HepG2 (cell line): ENCODE measurements around the gene AKAP7. TPM values are rescaled to one million over a fixed set of nuclear protein-coding genes. Genes with fewer than 3 reads are reported as not detected.

ENCODE experiments used
- KLF12 ChIP-seq: sonication (generic); formaldehyde crosslinking; IDR thresholded peaks from 2 replicates; pipeline ENCODE4 v1.4.0; 2020; ENCODE audit warnings: missing genetic modification reagents, borderline replicate concordance
- NFE2L1 ChIP-seq: sonication (generic); formaldehyde crosslinking; IDR thresholded peaks from 2 replicates; pipeline ENCODE4 v1.4.0; 2020; ENCODE audit warnings: missing genetic modification reagents, mild to moderate bottlenecking, borderline replicate concordance
- RAD21 ChIP-seq: fragments of 450-650 bp; formaldehyde crosslinking; IDR thresholded peaks from 2 replicates; pipeline ENCODE4 v1.5.0; 2020; ENCODE audit warnings: mild to moderate bottlenecking
- ZNF501 ChIP-seq: sonication (generic); formaldehyde crosslinking; IDR thresholded peaks from 2 replicates; pipeline ENCODE4 v1.5.1; 2020; ENCODE audit warnings: mild to moderate bottlenecking, moderate library complexity, missing genetic modification reagents
- ZNF570 ChIP-seq: sonication (generic); formaldehyde crosslinking; IDR thresholded peaks from 2 replicates; pipeline ENCODE4 v1.4.0; 2020; ENCODE audit warnings: mild to moderate bottlenecking, missing genetic modification reagents, borderline replicate concordance
- ZNF577 ChIP-seq: sonication (generic); formaldehyde crosslinking; IDR thresholded peaks from 2 replicates; pipeline ENCODE4 v1.4.0; 2020; ENCODE audit warnings: mild to moderate bottlenecking, low read depth, missing genetic modification reagents, borderline replicate concordance
- ZNF615 ChIP-seq: sonication (generic); formaldehyde crosslinking; IDR thresholded peaks from 2 replicates; pipeline ENCODE4 v1.5.0; 2020; ENCODE audit warnings: mild to moderate bottlenecking, missing genetic modification reagents, borderline replicate concordance
- ZSCAN29 ChIP-seq: sonication (generic); formaldehyde crosslinking; conservative IDR thresholded peaks from 2 replicates; pipeline ENCODE4 v1.4.0; 2020; ENCODE audit warnings: mild to moderate bottlenecking, missing genetic modification reagents
- polyA plus RNA-seq, 8 experiments: library from polyadenylated mRNA; depleted of rRNA in 3 of 8; stranded (reverse) in 7 of 8; unstranded in 1 of 8; fragments of >200 nt; fragmentation: Illumina TruSeq in 4 of 8; extraction: Trizol in 4 of 8; gene quantifications; 2 replicates each; pipeline versions ENCODE4 v1.2.1 to v1.2.3, GENCODE V29; 2011 to 2016; ENCODE audit warnings: low read depth in 4 of 8, missing spikeins in 1 of 8, mixed read lengths in 1 of 8; ENCODE audit not compliant: insufficient read depth in 1 of 8
- total RNA-seq, 5 experiments: library from RNA; depleted of rRNA; stranded (reverse); fragments of >200 nt; fragmentation: Illumina TruSeq; extraction: Trizol; gene quantifications; 2 replicates each; pipeline ENCODE4 v1.2.3, GENCODE V29; 2016; ENCODE audit warnings: low read depth in 1 of 5
- TF ChIP-seq, protein P1 (sequence below): sonication (generic); formaldehyde crosslinking; IDR thresholded peaks from 2 replicates; pipeline ENCODE4 v1.8.0; 2022; ENCODE audit warnings: missing genetic modification reagents, mild to moderate bottlenecking, inconsistent platforms, borderline replicate concordance
- TF ChIP-seq, protein P2 (sequence below): sonication (generic); formaldehyde crosslinking; IDR thresholded peaks from 2 replicates; pipeline ENCODE4 v1.4.0; 2020; ENCODE audit warnings: missing genetic modification reagents
- TF ChIP-seq, protein P3 (sequence below): IDR thresholded peaks from 2 replicates; pipeline ENCODE4 v1.6.1; 2012; ENCODE audit warnings: inconsistent platforms
- TF ChIP-seq, protein P4 (sequence below): sonication (generic); formaldehyde crosslinking; IDR thresholded peaks from 2 replicates; pipeline ENCODE4 v1.8.0; 2022; ENCODE audit warnings: low read depth, missing genetic modification reagents
- TF ChIP-seq, protein P5 (sequence below): sonication (generic); formaldehyde crosslinking; IDR thresholded peaks from 2 replicates; pipeline ENCODE4 v1.8.0; 2022; ENCODE audit warnings: mild to moderate bottlenecking, missing genetic modification reagents, moderate library complexity
- TF ChIP-seq, protein P6 (sequence below): sonication (generic); formaldehyde crosslinking; IDR thresholded peaks from one replicate; pipeline ENCODE4 v1.5.1; 2020; ENCODE audit warnings: mild to moderate bottlenecking, missing genetic modification reagents; ENCODE audit errors: not compliant biosample characterization

The AKAP7 gene
- total and polyA plus RNA-seq, 2 of the 13 experiments (the other 11 are each of a cell fraction or from before 2014, with no cell fraction given): 3.6 to 11.7 TPM

DNA sequence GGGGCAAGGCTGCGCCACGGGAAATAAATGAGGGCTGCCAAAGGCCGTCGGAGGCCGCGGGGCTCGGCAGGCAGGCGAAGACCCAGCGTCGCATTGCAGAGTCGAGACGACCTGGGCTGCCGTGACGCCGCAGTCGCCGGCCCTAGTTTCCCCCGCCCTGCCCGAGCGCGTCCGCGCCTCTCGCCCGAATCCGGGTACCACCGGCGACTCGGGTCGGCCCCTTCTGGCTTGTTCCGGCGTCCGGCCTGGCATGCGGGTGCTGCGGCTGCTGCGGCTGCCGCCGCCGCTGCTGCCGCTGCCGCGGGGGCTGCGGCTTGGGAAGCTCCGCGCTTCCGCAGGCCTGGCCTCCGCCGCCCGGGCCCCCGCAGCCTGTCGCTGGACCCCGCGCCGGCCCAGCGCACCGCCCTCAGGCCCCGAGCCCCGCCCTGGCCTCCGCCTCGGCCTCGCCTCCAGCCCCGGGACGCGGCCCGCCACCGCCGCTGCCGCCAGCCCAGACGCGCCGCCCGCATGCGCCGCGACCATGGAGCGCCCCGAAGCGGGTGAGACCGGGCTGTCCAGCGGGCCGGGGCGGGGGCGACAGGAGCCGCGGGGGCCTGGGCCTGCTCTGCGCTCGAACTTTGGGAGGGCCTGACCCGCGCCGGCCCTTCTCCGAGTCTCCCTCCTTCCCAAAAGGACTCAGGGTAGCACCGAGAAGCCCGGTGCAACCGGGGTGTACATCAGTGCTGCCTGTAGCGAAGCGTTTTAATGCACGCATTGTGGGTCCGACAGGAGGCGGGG, at the start of gene AKAP7 (continued):
- TF ChIP-seq, protein P1, sequence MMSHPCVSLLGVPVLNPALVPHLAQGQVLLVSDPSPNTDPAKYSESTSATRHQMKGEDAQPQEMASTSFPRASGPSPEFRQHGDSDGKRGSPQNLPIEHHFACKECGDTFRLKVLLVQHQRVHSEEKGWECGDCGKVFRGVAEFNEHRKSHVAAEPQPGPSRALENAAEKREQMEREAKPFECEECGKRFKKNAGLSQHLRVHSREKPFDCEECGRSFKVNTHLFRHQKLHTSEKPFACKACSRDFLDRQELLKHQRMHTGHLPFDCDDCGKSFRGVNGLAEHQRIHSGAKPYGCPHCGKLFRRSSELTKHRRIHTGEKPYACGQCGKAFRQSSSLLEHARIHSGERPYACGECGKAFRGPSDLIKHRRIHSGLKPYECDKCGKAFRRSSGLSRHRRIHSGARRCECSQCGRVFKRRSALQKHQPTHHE (CRISPR knock-in tag): peak; percentile 88
- TF ChIP-seq ZNF615 (CRISPR knock-in tag) (no peak), ZNF577 (CRISPR knock-in tag) (no peak), RAD21 (peak; percentile 55), NFE2L1 (CRISPR knock-in tag) (no peak), KLF12 (no peak), ZNF570 (CRISPR knock-in tag) (no peak), ZSCAN29 (CRISPR knock-in tag) (no peak), ZNF501 (CRISPR knock-in tag) (no peak; the same call in 1 of the 2 replicates)
- TF ChIP-seq, protein P2, sequence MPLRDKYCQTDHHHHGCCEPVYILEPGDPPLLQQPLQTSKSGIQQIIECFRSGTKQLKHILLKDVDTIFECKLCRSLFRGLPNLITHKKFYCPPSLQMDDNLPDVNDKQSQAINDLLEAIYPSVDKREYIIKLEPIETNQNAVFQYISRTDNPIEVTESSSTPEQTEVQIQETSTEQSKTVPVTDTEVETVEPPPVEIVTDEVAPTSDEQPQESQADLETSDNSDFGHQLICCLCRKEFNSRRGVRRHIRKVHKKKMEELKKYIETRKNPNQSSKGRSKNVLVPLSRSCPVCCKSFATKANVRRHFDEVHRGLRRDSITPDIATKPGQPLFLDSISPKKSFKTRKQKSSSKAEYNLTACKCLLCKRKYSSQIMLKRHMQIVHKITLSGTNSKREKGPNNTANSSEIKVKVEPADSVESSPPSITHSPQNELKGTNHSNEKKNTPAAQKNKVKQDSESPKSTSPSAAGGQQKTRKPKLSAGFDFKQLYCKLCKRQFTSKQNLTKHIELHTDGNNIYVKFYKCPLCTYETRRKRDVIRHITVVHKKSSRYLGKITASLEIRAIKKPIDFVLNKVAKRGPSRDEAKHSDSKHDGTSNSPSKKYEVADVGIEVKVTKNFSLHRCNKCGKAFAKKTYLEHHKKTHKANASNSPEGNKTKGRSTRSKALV (CRISPR knock-in tag): no peak
- TF ChIP-seq, protein P3, sequence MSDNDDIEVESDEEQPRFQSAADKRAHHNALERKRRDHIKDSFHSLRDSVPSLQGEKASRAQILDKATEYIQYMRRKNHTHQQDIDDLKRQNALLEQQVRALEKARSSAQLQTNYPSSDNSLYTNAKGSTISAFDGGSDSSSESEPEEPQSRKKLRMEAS: peak; percentile 75
- TF ChIP-seq, protein P4, sequence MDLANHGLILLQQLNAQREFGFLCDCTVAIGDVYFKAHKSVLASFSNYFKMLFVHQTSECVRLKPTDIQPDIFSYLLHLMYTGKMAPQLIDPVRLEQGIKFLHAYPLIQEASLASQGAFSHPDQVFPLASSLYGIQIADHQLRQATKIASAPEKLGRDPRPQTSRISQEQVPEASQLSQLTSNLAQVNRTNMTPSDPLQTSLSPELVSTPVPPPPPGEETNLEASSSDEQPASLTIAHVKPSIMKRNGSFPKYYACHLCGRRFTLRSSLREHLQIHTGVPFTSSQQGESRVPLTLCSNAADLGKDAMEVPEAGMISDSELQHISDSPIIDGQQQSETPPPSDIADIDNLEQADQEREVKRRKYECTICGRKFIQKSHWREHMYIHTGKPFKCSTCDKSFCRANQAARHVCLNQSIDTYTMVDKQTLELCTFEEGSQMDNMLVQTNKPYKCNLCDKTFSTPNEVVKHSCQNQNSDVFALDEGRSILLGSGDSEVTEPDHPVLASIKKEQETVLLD (CRISPR knock-in tag): peak; percentile 78
- TF ChIP-seq, protein P5, sequence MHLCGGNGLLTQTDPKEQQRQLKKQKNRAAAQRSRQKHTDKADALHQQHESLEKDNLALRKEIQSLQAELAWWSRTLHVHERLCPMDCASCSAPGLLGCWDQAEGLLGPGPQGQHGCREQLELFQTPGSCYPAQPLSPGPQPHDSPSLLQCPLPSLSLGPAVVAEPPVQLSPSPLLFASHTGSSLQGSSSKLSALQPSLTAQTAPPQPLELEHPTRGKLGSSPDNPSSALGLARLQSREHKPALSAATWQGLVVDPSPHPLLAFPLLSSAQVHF (CRISPR knock-in tag): peak; percentile 78; the same call in 1 of the 2 replicates
- TF ChIP-seq, protein P6, sequence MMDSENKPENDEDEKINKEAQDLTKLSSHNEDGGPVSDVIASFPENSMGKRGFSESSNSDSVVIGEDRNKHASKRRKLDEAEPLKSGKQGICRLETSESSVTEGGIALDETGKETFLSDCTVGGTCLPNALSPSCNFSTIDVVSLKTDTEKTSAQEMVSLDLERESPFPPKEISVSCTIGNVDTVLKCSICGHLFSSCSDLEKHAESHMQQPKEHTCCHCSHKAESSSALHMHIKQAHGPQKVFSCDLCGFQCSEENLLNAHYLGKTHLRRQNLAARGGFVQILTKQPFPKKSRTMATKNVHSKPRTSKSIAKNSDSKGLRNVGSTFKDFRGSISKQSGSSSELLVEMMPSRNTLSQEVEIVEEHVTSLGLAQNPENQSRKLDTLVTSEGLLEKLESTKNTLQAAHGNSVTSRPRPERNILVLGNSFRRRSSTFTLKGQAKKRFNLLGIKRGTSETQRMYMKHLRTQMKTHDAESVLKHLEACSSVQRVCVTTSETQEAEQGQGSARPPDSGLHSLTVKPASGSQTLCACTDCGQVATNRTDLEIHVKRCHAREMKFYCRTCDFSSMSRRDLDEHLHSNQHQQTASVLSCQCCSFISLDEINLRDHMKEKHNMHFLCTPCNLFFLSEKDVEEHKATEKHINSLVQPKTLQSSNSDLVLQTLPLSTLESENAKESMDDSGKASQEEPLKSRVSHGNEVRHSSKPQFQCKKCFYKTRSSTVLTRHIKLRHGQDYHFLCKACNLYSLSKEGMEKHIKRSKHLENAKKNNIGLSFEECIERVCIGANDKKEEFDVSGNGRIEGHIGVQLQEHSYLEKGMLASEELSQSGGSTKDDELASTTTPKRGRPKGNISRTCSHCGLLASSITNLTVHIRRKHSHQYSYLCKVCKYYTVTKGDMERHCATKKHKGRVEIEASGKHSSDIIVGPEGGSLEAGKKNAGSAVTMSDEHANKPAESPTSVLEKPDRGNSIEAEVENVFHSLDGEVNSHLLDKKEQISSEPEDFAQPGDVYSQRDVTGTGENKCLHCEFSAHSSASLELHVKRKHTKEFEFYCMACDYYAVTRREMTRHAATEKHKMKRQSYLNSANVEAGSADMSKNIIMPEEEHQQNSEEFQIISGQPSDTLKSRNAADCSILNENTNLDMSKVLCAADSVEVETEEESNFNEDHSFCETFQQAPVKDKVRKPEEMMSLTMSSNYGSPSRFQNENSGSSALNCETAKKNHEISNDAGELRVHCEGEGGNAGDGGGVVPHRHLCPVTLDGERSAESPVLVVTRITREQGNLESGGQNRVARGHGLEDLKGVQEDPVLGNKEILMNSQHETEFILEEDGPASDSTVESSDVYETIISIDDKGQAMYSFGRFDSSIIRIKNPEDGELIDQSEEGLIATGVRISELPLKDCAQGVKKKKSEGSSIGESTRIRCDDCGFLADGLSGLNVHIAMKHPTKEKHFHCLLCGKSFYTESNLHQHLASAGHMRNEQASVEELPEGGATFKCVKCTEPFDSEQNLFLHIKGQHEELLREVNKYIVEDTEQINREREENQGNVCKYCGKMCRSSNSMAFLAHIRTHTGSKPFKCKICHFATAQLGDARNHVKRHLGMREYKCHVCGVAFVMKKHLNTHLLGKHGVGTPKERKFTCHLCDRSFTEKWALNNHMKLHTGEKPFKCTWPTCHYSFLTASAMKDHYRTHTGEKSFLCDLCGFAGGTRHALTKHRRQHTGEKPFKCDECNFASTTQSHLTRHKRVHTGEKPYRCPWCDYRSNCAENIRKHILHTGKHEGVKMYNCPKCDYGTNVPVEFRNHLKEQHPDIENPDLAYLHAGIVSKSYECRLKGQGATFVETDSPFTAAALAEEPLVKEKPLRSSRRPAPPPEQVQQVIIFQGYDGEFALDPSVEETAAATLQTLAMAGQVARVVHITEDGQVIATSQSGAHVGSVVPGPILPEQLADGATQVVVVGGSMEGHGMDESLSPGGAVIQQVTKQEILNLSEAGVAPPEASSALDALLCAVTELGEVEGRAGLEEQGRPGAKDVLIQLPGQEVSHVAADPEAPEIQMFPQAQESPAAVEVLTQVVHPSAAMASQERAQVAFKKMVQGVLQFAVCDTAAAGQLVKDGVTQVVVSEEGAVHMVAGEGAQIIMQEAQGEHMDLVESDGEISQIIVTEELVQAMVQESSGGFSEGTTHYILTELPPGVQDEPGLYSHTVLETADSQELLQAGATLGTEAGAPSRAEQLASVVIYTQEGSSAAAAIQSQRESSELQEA (CRISPR knock-in tag): no peak
